Heart left ventricle (tissue), 16 donors: ENCODE results near the gene NVL. TPM values are rescaled to one million over a fixed set of nuclear protein-coding genes. Genes with fewer than 3 reads are reported as not detected.

Source experiments
- ATAC-seq, 4 donors: fragments of 200-7000 bp; cut with Tn5 transposase; one replicate each; pipeline ENCODE4 v1.9.1; 2020 to 2022; ENCODE audit warnings: moderate library complexity in 4 of 4, mild to moderate bottlenecking in 3 of 4, moderate number of reproducible peaks in 1 of 4
- DNase-seq, 5 donors: peaks; one replicate each; pipeline ENCODE4 v3.0.0-alpha.2; 2020
- H3K27ac ChIP-seq, 12 donors: fragments of 200-600 bp; sonication (generic) in 4 of 12; one replicate each; pipeline versions ENCODE4 v1.5.0 to v1.8.0; 2016 to 2022; ENCODE audit warnings: mild to moderate bottlenecking in 2 of 12
- H3K27me3 ChIP-seq, 9 donors: fragments of 200-600 bp; sonication (generic) in 2 of 9; one replicate each; pipeline versions ENCODE4 v1.5.1 to v1.8.0; 2016 to 2022; ENCODE audit warnings: mild to moderate bottlenecking in 3 of 9
- H3K36me3 ChIP-seq, 9 donors: fragments of 200-600 bp; sonication (generic) in 2 of 9; one replicate each; pipeline versions ENCODE4 v1.5.0 to v1.8.0; 2018 to 2022; ENCODE audit warnings: mild to moderate bottlenecking in 2 of 9
- H3K4me1 ChIP-seq, 12 donors: fragments of 200-600 bp; sonication (generic) in 4 of 12; one replicate each; pipeline versions ENCODE4 v1.5.0 to v1.8.0; 2016 to 2022; ENCODE audit warnings: mild to moderate bottlenecking in 3 of 12
- H3K4me3 ChIP-seq, 12 donors: fragments of 200-600 bp; sonication (generic) in 4 of 12; one replicate each; pipeline versions ENCODE4 v1.5.0 to v1.8.0; 2017 to 2022; ENCODE audit warnings: mild to moderate bottlenecking in 9 of 12, moderate library complexity in 4 of 12
- H3K9me3 ChIP-seq, 12 donors: fragments of 200-600 bp; sonication (generic) in 4 of 12; one replicate each; pipeline versions ENCODE4 v1.5.0 to v1.8.0; 2016 to 2022; ENCODE audit warnings: mild to moderate bottlenecking in 1 of 12
- POLR2A ChIP-seq, 2 donors: fragments of 450-650 bp; IDR thresholded peaks; one replicate each; pipeline ENCODE4 v1.6.1; 2017; ENCODE audit warnings: antibody characterized with exemption in 2 of 2, mild to moderate bottlenecking in 2 of 2, moderate library complexity in 2 of 2
- WGBS, 4 donors: extraction: QIAGEN DNeasy Blood & Tissue Kit in 2 of 4; methylation state at CpG; one replicate each; pipeline versions ENCODE4 v1.1.5 to v1.1.7; 2013 to 2018; 5-methylcytosine and 5-hydroxymethylcytosine counted together
- intact Hi-C, 10 donors: fragments of 100-400 bp; cut with DNase I; formaldehyde crosslinking; loops; one replicate each; pipeline versions ENCODE4 v1.11.1 to v1.14.2; 2022
- polyA plus RNA-seq, 2 donors: library from polyadenylated mRNA; stranded (reverse); fragments of 200-250 nt; gene quantifications; one replicate each; pipeline ENCODE4 v1.2.3, GENCODE V29; 2013
- total RNA-seq, 9 donors: library from RNA; depleted of rRNA in 2 of 9; stranded (reverse); fragments of >200 nt in 2 of 9; fragmentation: NEBNext Ultra II Directional in 3 of 9; extraction: Animal tissue kit (Norgen Biotek cat#: 25700) in 3 of 9; gene quantifications; one replicate each; pipeline versions ENCODE4 v1.1.0 to v1.2.4, GENCODE V29; 2016 to 2023
- TF ChIP-seq, protein P1 (sequence below), 12 donors: fragments of 200-600 bp; sonication (generic) in 4 of 12; IDR thresholded peaks; one replicate each; pipeline versions ENCODE4 v1.5.0 to v1.8.0; 2018 to 2022; ENCODE audit warnings: antibody characterized with exemption in 12 of 12, mild to moderate bottlenecking in 5 of 12
- donor health status: ischemic (EF 13 %, LVEDD 7.1; RV severe dilation, severe dysfunction).
- donor health status: healthy with polysubstance abuse.
- donor health status: DM: no; HTN: yes; CAD: no.
- donor health status: DM: no; HTN: no; CAD: no.
- donor health status: ischemic (EF 25% LVEDD 6.9; RV normal size, moderate dysfunction).
- donor health status: ischemic (EF 25% LVEDD 5.7; RV mildly dilated, moderate dysfunction).
- donor health status: healthy.
- donor health status: DM: yes; HTN: yes; CAD: no.
- donor health status: ischemic (EF 35%, LVEDD 5.7; RV mildly dilated, moderate dysfunction).
- donor health status: nonischemic (EF 11% LVEDD 7.7; RV severe dilation, severe dysfunction).
- donor health status: DM: yes; HTN: yes; CAD: no.
- donor health status: PGD.
- donor health status: ischemic (EF 29% LVEDD 5.4; RV normal size, mild dysfunction).
- donor health status: nonischemic (EF 23%, LVEDD 6.1; RV moderate dilation, normal function).

The NVL gene
- total and polyA plus RNA-seq, 11 donors: 4.8 to 14.8 (median 9.3) TPM

DNA sequence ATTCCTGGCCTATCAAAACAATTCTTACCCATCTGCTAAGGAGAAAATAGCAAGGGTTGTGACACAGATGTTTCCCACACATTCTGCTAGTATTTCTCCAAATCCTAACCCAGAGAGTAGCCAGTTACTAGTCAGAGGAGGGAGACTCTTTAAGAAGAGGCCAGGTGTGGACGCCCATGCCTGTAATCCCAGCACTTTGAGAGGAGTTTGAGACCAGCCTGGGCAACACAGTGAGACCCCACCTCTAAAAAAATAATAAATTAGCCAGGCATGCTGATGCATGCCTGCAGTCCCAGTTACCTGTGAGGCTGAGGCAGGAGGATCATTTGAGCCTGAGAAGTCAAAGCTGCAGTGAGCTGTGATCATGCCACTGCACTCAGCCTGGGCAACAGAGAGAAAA lies 28.6 kb downstream of the NVL start:
- H3K27ac ChIP-seq: no peak overlapping the region
- no peaks in the 10 kb centered on the region for H3K9me3 ChIP-seq
- intact Hi-C loops: loop anchor here in 1 of 10 donors (10.0 kb wide), 1 partner anchor 93 kb away; no protein-coding TSS in a partner anchor
- DNase-seq (no peak), ATAC-seq (no peak)
- no peak overlapping the region for H3K4me3 ChIP-seq
- WGBS, 4 donors: 85 to 100% (median 98%) methylated on average over 1 of the region's 1 CpG
- no peaks in the 10 kb centered on the region for H3K4me1 ChIP-seq
- TF ChIP-seq POLR2A (IDR thresholded peaks at IDR 0.05): no peak
- TF ChIP-seq, protein P1, sequence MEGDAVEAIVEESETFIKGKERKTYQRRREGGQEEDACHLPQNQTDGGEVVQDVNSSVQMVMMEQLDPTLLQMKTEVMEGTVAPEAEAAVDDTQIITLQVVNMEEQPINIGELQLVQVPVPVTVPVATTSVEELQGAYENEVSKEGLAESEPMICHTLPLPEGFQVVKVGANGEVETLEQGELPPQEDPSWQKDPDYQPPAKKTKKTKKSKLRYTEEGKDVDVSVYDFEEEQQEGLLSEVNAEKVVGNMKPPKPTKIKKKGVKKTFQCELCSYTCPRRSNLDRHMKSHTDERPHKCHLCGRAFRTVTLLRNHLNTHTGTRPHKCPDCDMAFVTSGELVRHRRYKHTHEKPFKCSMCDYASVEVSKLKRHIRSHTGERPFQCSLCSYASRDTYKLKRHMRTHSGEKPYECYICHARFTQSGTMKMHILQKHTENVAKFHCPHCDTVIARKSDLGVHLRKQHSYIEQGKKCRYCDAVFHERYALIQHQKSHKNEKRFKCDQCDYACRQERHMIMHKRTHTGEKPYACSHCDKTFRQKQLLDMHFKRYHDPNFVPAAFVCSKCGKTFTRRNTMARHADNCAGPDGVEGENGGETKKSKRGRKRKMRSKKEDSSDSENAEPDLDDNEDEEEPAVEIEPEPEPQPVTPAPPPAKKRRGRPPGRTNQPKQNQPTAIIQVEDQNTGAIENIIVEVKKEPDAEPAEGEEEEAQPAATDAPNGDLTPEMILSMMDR (IDR thresholded peaks at IDR 0.05): no peak
- H3K36me3 ChIP-seq: peaks cover 0 to 100% (median 95%) of the 10 kb centered on the region in 9 donors
- H3K27me3 ChIP-seq: no peaks in the 10 kb centered on the region

GRCh38 chr1:224300346-224300745 lies 29.6 kb downstream of the NVL start:
- H3K4me1 ChIP-seq: no peaks in the 10 kb centered on the region

GRCh38 chr1:224298346-224299330 lies 31.3 kb downstream of the NVL start:
- ATAC-seq (no peak), DNase-seq (no peak)
- H3K27me3 ChIP-seq: no peaks in the 10 kb centered on the region
- no peak overlapping the region for H3K4me3 ChIP-seq
- no peak overlapping the region for H3K27ac ChIP-seq
- H3K9me3 ChIP-seq: no peaks in the 10 kb centered on the region
- intact Hi-C loops: loop anchor here in 1 of 10 donors (10.0 kb wide), 1 partner anchor 66 kb away; no protein-coding TSS in a partner anchor
- H3K4me1 ChIP-seq: no peaks in the 10 kb centered on the region
- peaks cover 0 to 100% (median 96%) of the 10 kb centered on the region in 9 donors for H3K36me3 ChIP-seq
- 93 to 94% (median 93%) methylated on average over 8 of the region's 8 CpGs for WGBS, 4 donors
- TF ChIP-seq, protein P1 (IDR thresholded peaks at IDR 0.05): no peak

More at GRCh38 chr1:224300346-224300745, 29.6 kb downstream of the NVL start:
- Histone ChIP-seq H3K27ac (no peak overlapping the region), H3K27me3 (no peaks in the 10 kb centered on the region), H3K9me3 (no peaks in the 10 kb centered on the region), H3K36me3 (peaks cover 0 to 100% (median 95%) of the 10 kb centered on the region in 9 donors), H3K4me3 (no peak overlapping the region)
- no peak for ATAC-seq
- no peak for DNase-seq
- 84 to 89% (median 87%) methylated on average over 2 of the region's 2 CpGs for WGBS, 4 donors
- TF ChIP-seq, protein P1 (IDR thresholded peaks at IDR 0.05): no peak
- no peak for TF ChIP-seq POLR2A (IDR thresholded peaks at IDR 0.05)
- intact Hi-C loops: loop anchor here in 1 of 10 donors (10.0 kb wide), 1 partner anchor 94 kb away; no protein-coding TSS in a partner anchor

- ATAC-seq (no peak), DNase-seq (no peak)
- Histone ChIP-seq H3K9me3 (no peaks in the 10 kb centered on the region), H3K36me3 (peaks cover 0 to 100% (median 91%) of the 10 kb centered on the region in 9 donors), H3K27me3 (no peaks in the 10 kb centered on the region), H3K4me1 (no peaks in the 10 kb centered on the region), H3K27ac (no peak overlapping the region), H3K4me3 (no peak overlapping the region)
- WGBS, 4 donors: 51 to 71% (median 59%) methylated on average over 1 of the region's 1 CpG
- no peak for TF ChIP-seq POLR2A (IDR thresholded peaks at IDR 0.05)
- intact Hi-C loops: loop anchor here in 1 of 10 donors (10.0 kb wide), 1 partner anchor 70 kb away; no protein-coding TSS in a partner anchor
Observed at GRCh38 chr1:224294775-224295174, 35.2 kb downstream of the NVL start.
